SK-N-SH (cell line): ENCODE measurements around the gene CARD6. TPM values are rescaled to one million over a fixed set of nuclear protein-coding genes. Genes with fewer than 3 reads are reported as not detected.

Experiments
- CTCF ChIA-PET: fragments of 300-600, 350-600 bp; formaldehyde crosslinking; extraction: SDS; loops from one replicate; lab custom pipeline; 2021; lab: Yijun Ruan, JAX
- POLR2A ChIA-PET: fragments of 350-600 bp; sonication (Branson Sonifier 250); formaldehyde crosslinking; extraction: SDS; loops from one replicate; lab custom pipeline; 2020; ENCODE audit warnings: antibody characterized with exemption, inconsistent platforms; lab: Yijun Ruan, JAX
- DNase-seq: peaks from one replicate; pipeline ENCODE4 v3.0.0; 2012
- H2AFZ ChIP-seq: fragments of 200-600 bp; sonication (generic); 2 replicates; pipeline ENCODE4 v1.8.1; 2016; ENCODE audit warnings: antibody characterized with exemption, mild to moderate bottlenecking, low read depth
- H3F3A ChIP-seq: fragments of 200-600 bp; sonication (generic); replicated peaks from 2 replicates; pipeline ENCODE3; 2016; ENCODE audit warnings: antibody characterized with exemption, mild to moderate bottlenecking; ENCODE audit not compliant: insufficient read depth
- H3K27ac ChIP-seq, 2 experiments: fragments of 200-500 bp in 1 of 2; fragments of 200-600 bp in 1 of 2; sonication (Bioruptor generic) in 1 of 2; sonication (generic), shearing (Covaris generic) in 1 of 2; 2 replicates each; pipeline versions ENCODE4 v1.5.1 to v1.6.1; 2014 to 2016; ENCODE audit warnings: low read depth in 2 of 2, inconsistent platforms in 1 of 2, low read length in 1 of 2, mild to moderate bottlenecking in 1 of 2, mixed read lengths in 1 of 2
- H3K27me3 ChIP-seq: fragments of 200-600 bp; sonication (generic), shearing (Covaris generic); 2 replicates; pipeline ENCODE4 v1.6.1; 2016; ENCODE audit warnings: mixed run types; ENCODE audit not compliant: insufficient read depth
- H3K36me3 ChIP-seq, 2 experiments: fragments of 200-500 bp in 1 of 2; fragments of 200-600 bp in 1 of 2; sonication (Bioruptor generic) in 1 of 2; sonication (generic) in 1 of 2; replicated peaks in 1 of 2; 2 replicates each; pipeline versions ENCODE3 to v1.5.1; 2014 to 2016; ENCODE audit warnings: low read length in 1 of 2, mild to moderate bottlenecking in 1 of 2; ENCODE audit not compliant: insufficient read depth in 2 of 2, control insufficient read depth in 1 of 2
- H3K4me1 ChIP-seq, 2 experiments: fragments of 200-500 bp in 1 of 2; fragments of 200-600 bp in 1 of 2; sonication (Bioruptor generic) in 1 of 2; sonication (generic), shearing (Covaris generic) in 1 of 2; 2 replicates each; pipeline versions ENCODE4 v1.5.1 to v1.6.1; 2014 to 2016; ENCODE audit warnings: low read depth in 1 of 2, low read length in 1 of 2, mixed run types in 1 of 2; ENCODE audit not compliant: insufficient read depth in 2 of 2, control insufficient read depth in 1 of 2
- H3K4me2 ChIP-seq: fragments of 200-600 bp; sonication (generic), shearing (Covaris generic); 2 replicates; pipeline ENCODE4 v1.6.1; 2017; ENCODE audit warnings: mixed run types
- H3K4me3 ChIP-seq, 2 experiments: fragments of 200-500 bp in 1 of 2; fragments of 200-600 bp in 1 of 2; sonication (Bioruptor generic) in 1 of 2; sonication (generic), shearing (Covaris generic) in 1 of 2; 2 replicates each; pipeline versions ENCODE4 v1.5.1 to v1.8.1; 2014 to 2016; ENCODE audit warnings: low read depth in 2 of 2, inconsistent platforms in 1 of 2, low read length in 1 of 2, mild to moderate bottlenecking in 1 of 2, mixed read lengths in 1 of 2, moderate library complexity in 1 of 2
- H3K79me2 ChIP-seq: fragments of 200-600 bp; sonication (generic); 2 replicates; pipeline ENCODE4 v1.8.1; 2017; ENCODE audit warnings: mild to moderate bottlenecking; ENCODE audit not compliant: insufficient read depth
- H3K9ac ChIP-seq: fragments of 200-600 bp; sonication (generic); 2 replicates; pipeline ENCODE4 v1.6.1; 2017; ENCODE audit warnings: mixed run types
- H3K9me2 ChIP-seq: fragments of 200-600 bp; sonication (generic); 2 replicates; pipeline ENCODE4 v1.6.1; 2017; ENCODE audit warnings: mixed run types
- H3K9me3 ChIP-seq: fragments of 200-600 bp; sonication (generic); 2 replicates; pipeline ENCODE4 v1.6.1; 2017; ENCODE audit warnings: mixed run types, mild to moderate bottlenecking, moderate library complexity
- H4K20me1 ChIP-seq: fragments of 200-600 bp; sonication (generic); 2 replicates; pipeline ENCODE4 v1.6.1; 2017; ENCODE audit warnings: mild to moderate bottlenecking, mixed run types; ENCODE audit not compliant: insufficient read depth
- POLR2AphosphoS5 ChIP-seq: IDR thresholded peaks from 2 replicates; pipeline ENCODE4 v1.6.1; 2012; ENCODE audit warnings: low read depth, low read length
- RXRA ChIP-seq: IDR thresholded peaks from 2 replicates; pipeline ENCODE4 v1.4.0; 2012; ENCODE audit warnings: low read depth, mild to moderate bottlenecking, borderline replicate concordance
- SIN3A ChIP-seq: IDR thresholded peaks from 2 replicates; pipeline ENCODE4 v1.6.1; 2012; ENCODE audit warnings: low read depth, mild to moderate bottlenecking, low read length, moderate library complexity, borderline replicate concordance
- TCF12 ChIP-seq: IDR thresholded peaks from 2 replicates; pipeline ENCODE4 v1.4.0; 2012
- WGBS: methylation state at CpG from one replicate; pipeline ENCODE4 v1.1.6; 2017; ENCODE audit warnings: low lambda C conversion rate; 5-methylcytosine and 5-hydroxymethylcytosine counted together
- polyA plus RNA-seq, 3 experiments: library from polyadenylated mRNA; depleted of rRNA; stranded (reverse); fragments of >200 nt; gene quantifications; 2 replicates each; pipeline ENCODE4 v1.2.3, GENCODE V29; 2012
- TF ChIP-seq, protein P1 (sequence below): IDR thresholded peaks from 2 replicates; pipeline ENCODE4; 2012
- TF ChIP-seq, protein P2 (sequence below): IDR thresholded peaks from 2 replicates; pipeline ENCODE4 v1.4.0; 2012; ENCODE audit warnings: low read depth

The CARD6 gene
- polyA plus RNA-seq, 1 of the 3 experiments (the other 2 are of a cell fraction), result 0.03 TPM

DNA sequence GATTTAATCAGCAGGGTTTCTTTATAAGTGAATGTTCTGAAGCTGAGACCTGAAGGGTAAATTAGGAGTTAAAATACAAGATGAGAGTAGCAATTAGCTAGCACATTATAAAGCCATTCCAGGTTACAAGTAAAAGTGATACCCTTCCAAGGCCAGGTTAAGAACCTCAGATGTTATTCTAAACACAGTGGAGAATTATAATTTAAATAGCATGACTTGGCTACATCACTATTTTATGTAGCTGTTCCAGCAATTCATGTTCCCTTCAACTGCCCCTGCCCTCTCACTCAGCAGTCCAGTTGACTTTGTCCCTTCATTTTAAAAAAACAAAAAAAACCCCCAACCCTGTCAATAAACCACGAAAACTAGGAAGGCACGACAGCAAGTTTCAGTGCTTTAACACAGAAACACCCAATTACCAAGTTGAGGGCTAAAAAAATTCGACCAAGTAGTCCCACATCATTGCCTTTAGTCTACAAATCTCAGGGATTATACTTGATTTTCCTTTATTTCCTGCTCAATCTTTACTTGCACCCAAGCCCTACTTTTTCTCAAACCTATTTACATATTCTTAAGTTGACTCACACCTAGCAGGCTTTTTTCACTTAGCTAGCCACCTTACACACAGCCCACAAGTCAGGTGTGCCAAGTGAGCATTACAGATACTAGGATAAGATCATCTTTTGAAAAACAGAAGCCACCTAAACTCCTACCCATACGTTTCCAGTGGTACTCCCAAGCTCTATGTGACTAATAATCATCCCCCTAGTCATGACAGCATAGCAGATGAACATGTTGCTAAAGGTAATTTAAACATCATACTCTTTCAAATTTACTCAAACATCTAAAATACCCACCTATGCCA lies 9.6 kb upstream of the CARD6 start:
- H2AFZ ChIP-seq, result no peak overlapping the region
- H3K79me2 ChIP-seq, result peaks cover 67% of the 10 kb centered on the region
- CTCF ChIA-PET, result interaction anchor here (0.9 kb wide), 1 partner anchor 76 kb away, joined by 7 read pairs; the partner anchor contains the start of gene TTC33
- H4K20me1 ChIP-seq, result peaks cover 75% of the 10 kb centered on the region
- H3K9ac ChIP-seq, result no peak overlapping the region
- H3K27ac ChIP-seq, result peak overlapping the region in 1 of 2 experiments; percentile 18; a peak in 3 of 4 replicates
- no peaks in the 10 kb centered on the region for H3K9me3 ChIP-seq
- H3K27me3 ChIP-seq, result no peaks in the 10 kb centered on the region
- peaks cover 13 to 24% of the 10 kb centered on the region in 2 experiments; a peak in 3 of 4 replicates for H3K4me1 ChIP-seq
- no peak overlapping the region for H3K4me3 ChIP-seq
- POLR2A ChIA-PET, result interaction anchor here (0.7 kb wide), 1 partner anchor 8 kb away, joined by 3 read pairs; no protein-coding TSS in a partner anchor
- peaks cover 71% of the 10 kb centered on the region for H3F3A ChIP-seq
- peaks cover 73 to 76% of the 10 kb centered on the region in 2 experiments for H3K36me3 ChIP-seq
- WGBS, result 64% methylated on average over 4 of the region's 4 CpGs
- DNase-seq, result no peak
- H3K9me2 ChIP-seq, result no peaks in the 10 kb centered on the region
- peak overlapping the region; percentile 88; the same call in 1 of the 2 replicates for H3K4me2 ChIP-seq
- TF ChIP-seq SIN3A (no peak), POLR2AphosphoS5 (peak; percentile 6; the same call in 1 of the 2 replicates), TCF12 (no peak)
- TF ChIP-seq, protein P1, sequence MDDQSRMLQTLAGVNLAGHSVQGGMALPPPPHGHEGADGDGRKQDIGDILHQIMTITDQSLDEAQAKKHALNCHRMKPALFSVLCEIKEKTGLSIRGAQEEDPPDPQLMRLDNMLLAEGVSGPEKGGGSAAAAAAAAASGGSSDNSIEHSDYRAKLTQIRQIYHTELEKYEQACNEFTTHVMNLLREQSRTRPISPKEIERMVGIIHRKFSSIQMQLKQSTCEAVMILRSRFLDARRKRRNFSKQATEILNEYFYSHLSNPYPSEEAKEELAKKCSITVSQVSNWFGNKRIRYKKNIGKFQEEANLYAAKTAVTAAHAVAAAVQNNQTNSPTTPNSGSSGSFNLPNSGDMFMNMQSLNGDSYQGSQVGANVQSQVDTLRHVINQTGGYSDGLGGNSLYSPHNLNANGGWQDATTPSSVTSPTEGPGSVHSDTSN, result no peak
- TF ChIP-seq, protein P2, sequence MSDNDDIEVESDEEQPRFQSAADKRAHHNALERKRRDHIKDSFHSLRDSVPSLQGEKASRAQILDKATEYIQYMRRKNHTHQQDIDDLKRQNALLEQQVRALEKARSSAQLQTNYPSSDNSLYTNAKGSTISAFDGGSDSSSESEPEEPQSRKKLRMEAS, result no peak

DNA sequence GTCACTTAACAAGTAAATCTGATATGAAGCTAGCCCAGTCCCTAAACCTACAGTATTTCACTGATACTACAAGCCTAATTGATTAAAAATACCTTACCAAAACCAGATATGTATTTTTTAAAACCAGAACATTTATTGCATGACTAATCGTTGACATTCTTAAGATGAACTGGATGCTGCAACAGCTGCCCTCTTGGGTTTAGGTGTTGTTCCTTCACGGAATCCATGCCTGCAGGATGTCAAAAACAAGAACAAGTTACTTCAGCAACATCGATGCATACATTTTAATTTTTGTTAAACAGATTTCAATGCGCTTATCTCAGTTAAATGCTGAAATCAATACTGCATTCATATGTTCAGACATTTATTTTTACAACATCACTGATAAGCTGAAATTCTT lies 8.8 kb upstream of the CARD6 start:
- Histone ChIP-seq H3F3A (peaks cover 64% of the 10 kb centered on the region), H3K36me3 (peaks cover 65 to 69% of the 10 kb centered on the region in 2 experiments), H4K20me1 (peaks cover 68% of the 10 kb centered on the region), H3K9me3 (no peaks in the 10 kb centered on the region), H3K4me2 (peak overlapping the region; percentile 88), H3K79me2 (peaks cover 65% of the 10 kb centered on the region), H3K9ac (peak overlapping the region; percentile 99; the same call in 1 of the 2 replicates), H3K27ac (peak overlapping the region in 1 of 2 experiments; percentile 18; a peak in 3 of 4 replicates), H2AFZ (no peak overlapping the region), H3K27me3 (no peaks in the 10 kb centered on the region), H3K4me1 (peaks cover 13 to 24% of the 10 kb centered on the region in 2 experiments; a peak in 3 of 4 replicates), H3K4me3 (peak overlapping the region; percentile 81 to 87; a peak in 1 of 4 replicates), H3K9me2 (no peaks in the 10 kb centered on the region)
- TF ChIP-seq POLR2AphosphoS5 (peak; percentile 17; the same call in 1 of the 2 replicates), RXRA (no peak)
- no peak for DNase-seq
- CTCF ChIA-PET, result interaction anchor here (1.2 kb wide), 1 partner anchor 9 kb away, joined by 3 read pairs; no protein-coding TSS in a partner anchor
- POLR2A ChIA-PET, result interaction anchor here (0.7 to 1.7 kb wide), 2 partner anchors 9 to 29 kb away, joined by 3 read pairs; no protein-coding TSS in a partner anchor
- WGBS, result 58% methylated on average over 4 of the region's 4 CpGs
